PC-9 (cell line): Measurements from ENCODE around the gene RNF180. TPM values are rescaled to one million over a fixed set of nuclear protein-coding genes. Genes with fewer than 3 reads are reported as not detected.

ENCODE experiments used
- BruUV-seq: library from RNA; stranded (reverse); fragments of 400-500 nt; replicated peaks from 2 replicates; lab custom pipeline; 2021; lab: Mats Ljungman, UMichigan
- CTCF ChIA-PET: fragments of 300-600 bp; sonication (Branson Sonifier 250); formaldehyde crosslinking; loops from one replicate; lab custom pipeline; 2022; ENCODE audit warnings: antibody characterized with exemption; lab: Charles Lee
- POLR2A ChIA-PET: fragments of 300-600 bp; sonication (Branson Sonifier 250); formaldehyde crosslinking; loops from one replicate; lab custom pipeline; 2022; ENCODE audit warnings: antibody characterized with exemption; ENCODE audit not compliant: unreplicated experiment; lab: Charles Lee
- DNase-seq, 2 experiments: peaks; one replicate each; pipeline versions ENCODE4 v3.0.0 to v3.0.0-alpha.2; 2015 to 2022; ENCODE audit warnings: mixed read lengths in 1 of 2
- H2AFZ ChIP-seq: fragments of 200-600 bp; sonication (generic); 2 replicates; pipeline ENCODE4 v1.8.1; 2017; ENCODE audit warnings: antibody characterized with exemption
- H3F3A ChIP-seq: fragments of 200-600 bp; sonication (generic); 2 replicates; pipeline ENCODE4 v1.8.1; 2017; ENCODE audit warnings: antibody characterized with exemption, mild to moderate bottlenecking, low read depth; ENCODE audit not compliant: insufficient read depth
- H3K27ac ChIP-seq: fragments of 200-600 bp; sonication (generic); 2 replicates; pipeline ENCODE4 v1.6.1; 2016; ENCODE audit warnings: mixed run types
- H3K27me3 ChIP-seq: fragments of 200-600 bp; sonication (generic); 2 replicates; pipeline ENCODE4 v1.6.1; 2016; ENCODE audit warnings: low read depth, mixed run types; ENCODE audit not compliant: insufficient read depth
- H3K36me3 ChIP-seq: fragments of 200-600 bp; sonication (generic); 2 replicates; pipeline ENCODE4 v1.6.1; 2016; ENCODE audit warnings: low read depth, mixed run types
- H3K4me1 ChIP-seq: fragments of 200-600 bp; sonication (generic); replicated peaks from 2 replicates; pipeline ENCODE4 v1.6.1; 2016; ENCODE audit warnings: mixed run types; ENCODE audit not compliant: insufficient read depth
- H3K4me2 ChIP-seq: fragments of 200-600 bp; sonication (generic); 2 replicates; pipeline ENCODE4 v1.6.1; 2017; ENCODE audit warnings: mixed run types
- H3K4me3 ChIP-seq: fragments of 200-600 bp; sonication (generic); 2 replicates; pipeline ENCODE4 v1.6.1; 2016; ENCODE audit warnings: mixed run types
- H3K79me2 ChIP-seq: fragments of 200-600 bp; sonication (generic); 2 replicates; pipeline ENCODE4 v1.6.1; 2017; ENCODE audit warnings: low read depth, mixed run types
- H3K9me2 ChIP-seq: fragments of 200-600 bp; sonication (generic); 2 replicates; pipeline ENCODE4 v1.8.1; 2017; ENCODE audit warnings: mild to moderate bottlenecking; ENCODE audit not compliant: insufficient read depth
- H3K9me3 ChIP-seq: fragments of 200-600 bp; sonication (generic); 2 replicates; pipeline ENCODE4 v1.8.1; 2016; ENCODE audit warnings: low read depth; ENCODE audit not compliant: insufficient read depth
- H4K20me1 ChIP-seq: fragments of 200-600 bp; sonication (generic); 2 replicates; pipeline ENCODE4 v1.8.1; 2017; ENCODE audit not compliant: insufficient read depth
- EZH2 ChIP-seq: fragments of 200-600 bp; sonication (generic); IDR thresholded peaks from 2 replicates; pipeline ENCODE4 v1.8.0; 2017; ENCODE audit warnings: antibody characterized with exemption, low read depth
- intact Hi-C: fragments of 100-400 bp; cut with micrococcal nuclease; formaldehyde crosslinking; loops from one replicate; pipeline ENCODE4 v1.10.0; 2022; ENCODE audit not compliant: unreplicated experiment
- total RNA-seq: library from RNA; stranded (reverse); gene quantifications from 2 replicates; pipeline ENCODE4 v1.2.3, GENCODE V29; 2021
- TF ChIP-seq, protein P1 (sequence below): fragments of 200-600 bp; sonication (generic); conservative IDR thresholded peaks from 2 replicates; pipeline ENCODE4 v1.6.1; 2017; ENCODE audit warnings: mixed run types, antibody characterized with exemption, mild to moderate bottlenecking, moderate library complexity

Gene RNF180
- total RNA-seq, 1 experiment from 2014 or later = not detected

DNA sequence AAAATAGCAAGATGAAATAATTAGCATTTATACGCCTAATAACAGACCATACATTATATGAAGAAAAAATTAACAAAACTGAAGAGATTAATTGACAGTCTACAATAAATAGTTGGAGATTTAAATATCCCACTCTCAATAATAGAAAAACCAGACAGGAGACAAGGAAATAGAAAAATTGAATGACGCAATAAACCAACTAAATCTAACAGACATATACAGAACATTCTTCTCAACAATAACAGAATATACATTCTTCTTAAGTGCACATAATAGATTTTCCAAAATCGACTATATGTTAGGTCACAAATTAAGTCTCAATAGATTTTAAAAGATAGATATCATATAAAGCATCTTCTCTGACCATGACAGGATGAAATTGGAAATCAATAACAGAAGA lies 25.6 kb upstream of the RNF180 start:
- Histone ChIP-seq H3K27ac (no peak overlapping the region), H3K27me3 (no peaks in the 10 kb centered on the region), H2AFZ (no peak overlapping the region), H3K36me3 (no peaks in the 10 kb centered on the region), H3K4me1 (no peaks in the 10 kb centered on the region), H3K9me2 (no peaks in the 10 kb centered on the region; the same call in 1 of the 2 replicates), H3K4me3 (no peak overlapping the region), H4K20me1 (no peaks in the 10 kb centered on the region), H3K9me3 (no peaks in the 10 kb centered on the region), H3K4me2 (no peak overlapping the region), H3K79me2 (no peaks in the 10 kb centered on the region), H3F3A (no peaks in the 10 kb centered on the region)
- intact Hi-C loops = no loop called here
- POLR2A ChIA-PET = no interaction called here
- DNase-seq = no peak
- CTCF ChIA-PET = no interaction called here
- BruUV-seq = no TSS peak
- TF ChIP-seq, protein P1, sequence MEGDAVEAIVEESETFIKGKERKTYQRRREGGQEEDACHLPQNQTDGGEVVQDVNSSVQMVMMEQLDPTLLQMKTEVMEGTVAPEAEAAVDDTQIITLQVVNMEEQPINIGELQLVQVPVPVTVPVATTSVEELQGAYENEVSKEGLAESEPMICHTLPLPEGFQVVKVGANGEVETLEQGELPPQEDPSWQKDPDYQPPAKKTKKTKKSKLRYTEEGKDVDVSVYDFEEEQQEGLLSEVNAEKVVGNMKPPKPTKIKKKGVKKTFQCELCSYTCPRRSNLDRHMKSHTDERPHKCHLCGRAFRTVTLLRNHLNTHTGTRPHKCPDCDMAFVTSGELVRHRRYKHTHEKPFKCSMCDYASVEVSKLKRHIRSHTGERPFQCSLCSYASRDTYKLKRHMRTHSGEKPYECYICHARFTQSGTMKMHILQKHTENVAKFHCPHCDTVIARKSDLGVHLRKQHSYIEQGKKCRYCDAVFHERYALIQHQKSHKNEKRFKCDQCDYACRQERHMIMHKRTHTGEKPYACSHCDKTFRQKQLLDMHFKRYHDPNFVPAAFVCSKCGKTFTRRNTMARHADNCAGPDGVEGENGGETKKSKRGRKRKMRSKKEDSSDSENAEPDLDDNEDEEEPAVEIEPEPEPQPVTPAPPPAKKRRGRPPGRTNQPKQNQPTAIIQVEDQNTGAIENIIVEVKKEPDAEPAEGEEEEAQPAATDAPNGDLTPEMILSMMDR = no peak
- TF ChIP-seq EZH2 = no peak

DNA sequence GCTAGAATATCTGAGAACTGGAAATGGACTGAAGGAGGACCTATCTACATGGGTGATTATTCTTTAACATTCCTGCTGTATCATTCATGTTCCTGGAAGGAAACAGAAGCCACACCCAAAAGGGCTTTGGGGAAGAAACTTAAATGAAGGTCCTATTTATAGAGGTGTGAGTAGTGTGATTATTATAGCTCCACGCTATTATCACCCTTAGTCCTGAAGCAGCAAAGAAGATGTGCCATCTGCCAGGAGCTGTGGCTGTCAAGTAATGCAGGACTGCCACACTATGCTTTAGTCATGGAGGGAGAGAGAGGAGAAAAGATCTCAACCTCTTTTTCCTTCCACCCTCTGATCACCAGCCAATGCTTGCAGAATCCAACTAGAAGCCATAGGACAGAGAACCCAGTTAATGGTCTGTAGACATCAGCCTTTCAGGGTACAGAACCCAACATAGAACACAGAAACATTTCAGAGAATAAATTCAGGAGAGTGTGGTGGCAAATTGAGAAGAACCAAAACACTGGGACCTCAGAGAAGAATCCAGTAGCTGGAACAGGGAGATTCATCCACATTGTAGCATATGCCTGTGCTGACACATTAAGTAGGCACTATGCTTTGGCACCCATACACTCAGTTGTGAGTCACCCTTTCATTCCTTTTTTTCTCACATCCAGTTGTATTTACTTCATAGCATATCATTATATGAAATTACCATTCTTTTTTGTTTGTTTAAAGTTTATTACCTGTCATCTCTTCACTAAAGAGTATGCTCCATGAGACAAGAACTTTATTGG lies 21.0 kb upstream of the RNF180 start:
- POLR2A ChIA-PET = no interaction called here
- no peak for TF ChIP-seq EZH2
- TF ChIP-seq, protein P1 = no peak
- Histone ChIP-seq H2AFZ (no peak overlapping the region), H3K4me3 (no peak overlapping the region), H3F3A (no peaks in the 10 kb centered on the region), H3K27ac (no peak overlapping the region), H4K20me1 (no peaks in the 10 kb centered on the region), H3K36me3 (no peaks in the 10 kb centered on the region), H3K4me2 (no peak overlapping the region), H3K9me3 (no peaks in the 10 kb centered on the region), H3K27me3 (no peaks in the 10 kb centered on the region), H3K4me1 (no peaks in the 10 kb centered on the region), H3K79me2 (no peaks in the 10 kb centered on the region), H3K9me2 (no peaks in the 10 kb centered on the region; the same call in 1 of the 2 replicates)
- intact Hi-C loops = loop anchor here (5.0 kb wide), 3 partner anchors 63 to 638 kb away; no protein-coding TSS in a partner anchor
- CTCF ChIA-PET = no interaction called here
- BruUV-seq = no TSS peak
- DNase-seq = no peak

DNA sequence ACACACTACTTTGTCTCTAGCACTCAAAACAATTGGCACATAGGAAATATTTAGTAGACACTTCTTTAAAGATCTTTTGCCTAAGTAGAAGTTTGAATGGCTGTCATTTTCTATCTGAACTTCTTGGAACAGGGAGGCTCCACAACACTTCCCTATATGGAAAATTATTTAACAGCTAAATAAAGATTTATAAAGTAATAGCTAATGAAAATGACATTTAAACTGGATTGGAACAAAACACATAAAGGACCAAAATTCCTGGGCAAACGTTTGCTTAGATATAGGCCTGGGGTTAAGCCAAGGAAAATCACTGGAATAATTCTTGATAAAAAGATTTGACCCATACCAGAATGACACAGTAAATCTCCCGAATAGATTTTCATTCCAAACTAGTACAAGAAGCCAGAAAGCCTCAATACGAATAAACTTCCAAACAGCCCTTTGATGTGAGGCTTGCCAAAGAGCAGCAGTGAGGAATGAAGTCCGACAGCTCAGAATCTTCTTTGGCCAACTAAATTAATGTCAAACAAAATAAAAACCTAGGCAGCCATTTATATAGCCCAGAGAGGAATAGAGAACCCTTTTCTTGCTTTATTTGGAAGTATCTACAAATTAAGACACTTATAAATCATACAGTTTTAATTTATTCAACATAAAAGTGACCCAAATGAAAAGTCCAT lies 20.3 kb upstream of the RNF180 start:
- H3K27ac ChIP-seq = no peak overlapping the region
- no peaks in the 10 kb centered on the region for H3F3A ChIP-seq
- no peaks in the 10 kb centered on the region for H3K4me1 ChIP-seq
- H4K20me1 ChIP-seq = no peaks in the 10 kb centered on the region
- H3K27me3 ChIP-seq = no peaks in the 10 kb centered on the region
- BruUV-seq = no TSS peak
- no peak overlapping the region for H2AFZ ChIP-seq
- H3K4me2 ChIP-seq = no peak overlapping the region
- H3K36me3 ChIP-seq = no peaks in the 10 kb centered on the region
- TF ChIP-seq EZH2 = no peak
- TF ChIP-seq, protein P1 = no peak
- H3K4me3 ChIP-seq = no peak overlapping the region
- H3K79me2 ChIP-seq = no peaks in the 10 kb centered on the region
- DNase-seq = no peak
- no peaks in the 10 kb centered on the region for H3K9me3 ChIP-seq
- ChIA-PET CTCF (no interaction called here), POLR2A (no interaction called here)
- no peaks in the 10 kb centered on the region; the same call in 1 of the 2 replicates for H3K9me2 ChIP-seq
- intact Hi-C loops = loop anchor here (5.0 kb wide), 3 partner anchors 62 to 637 kb away; no protein-coding TSS in a partner anchor
